ENCODE results near the gene RAC2.

RAC2 gene

GRCh38 chr22:37218399-37218770 lies 25.7 kb downstream of the RAC2 start:
- Histone ChIP-seq H3K9me3 (no peaks in the 10 kb centered on the region), H3K4me3 (no peak overlapping the region), H3K27ac (no peak overlapping the region), H3K36me3 (no peaks in the 10 kb centered on the region), H3K4me1 (no peaks in the 10 kb centered on the region), H3K27me3 (peaks cover 0 to 48% of the 10 kb centered on the region in 2 donors)
- intact Hi-C loops (cut with DNase I; ENCODE audit: low total_unique reads) = no loop called here
- no peak for TF ChIP-seq CTCF (IDR thresholded peaks at IDR 0.05)
- DNase-seq = no peak

GRCh38 chr22:37215890-37216289 lies 28.2 kb downstream of the RAC2 start:
- Histone ChIP-seq H3K4me3 (no peak overlapping the region), H3K36me3 (no peaks in the 10 kb centered on the region), H3K9me3 (no peaks in the 10 kb centered on the region), H3K27ac (no peak overlapping the region), H3K27me3 (peaks cover 0 to 60% of the 10 kb centered on the region in 2 donors), H3K4me1 (peaks cover 0 to 11% (median 9%) of the 10 kb centered on the region in 4 donors)
- no peak for TF ChIP-seq CTCF (IDR thresholded peaks at IDR 0.05)
- DNase-seq = no peak
- intact Hi-C loops (cut with DNase I; ENCODE audit: low total_unique reads) = no loop called here

GRCh38 chr22:37214731-37215030 lies 29.4 kb downstream of the RAC2 start:
- no peak for TF ChIP-seq CTCF (IDR thresholded peaks at IDR 0.05)
- no peak overlapping the region for H3K27ac ChIP-seq
- peak; percentile 18 to 32 for DNase-seq

GRCh38 chr22:37213941-37214730 lies 29.9 kb downstream of the RAC2 start:
- Histone ChIP-seq H3K9me3 (no peaks in the 10 kb centered on the region), H3K4me3 (no peak overlapping the region), H3K4me1 (peaks cover 0 to 11% (median 9%) of the 10 kb centered on the region in 4 donors), H3K27me3 (peaks cover 0 to 57% of the 10 kb centered on the region in 2 donors), H3K27ac (no peak overlapping the region), H3K36me3 (no peaks in the 10 kb centered on the region)
- intact Hi-C loops (cut with DNase I; ENCODE audit: low total_unique reads) = no loop called here
- no peak for TF ChIP-seq CTCF (IDR thresholded peaks at IDR 0.05)
- DNase-seq = peak in 1 of 2 donors; percentile 41

More at GRCh38 chr22:37214731-37215030, 29.4 kb downstream of the RAC2 start:
- H3K4me1 ChIP-seq = peaks cover 0 to 11% (median 9%) of the 10 kb centered on the region in 4 donors
- H3K36me3 ChIP-seq = no peaks in the 10 kb centered on the region
- no peak overlapping the region for H3K4me3 ChIP-seq
- intact Hi-C loops (cut with DNase I; ENCODE audit: low total_unique reads) = no loop called here
- peaks cover 0 to 60% of the 10 kb centered on the region in 2 donors for H3K27me3 ChIP-seq
- H3K9me3 ChIP-seq = no peaks in the 10 kb centered on the region

GRCh38 chr22:37213218-37213855 lies 30.7 kb downstream of the RAC2 start:
- peak in 1 of 2 donors; percentile 45 for DNase-seq
- Histone ChIP-seq H3K27me3 (peaks cover 0 to 56% of the 10 kb centered on the region in 2 donors), H3K4me3 (no peak overlapping the region), H3K9me3 (no peaks in the 10 kb centered on the region), H3K36me3 (no peaks in the 10 kb centered on the region), H3K4me1 (peaks cover 0 to 11% (median 9%) of the 10 kb centered on the region in 4 donors), H3K27ac (no peak overlapping the region)
- TF ChIP-seq CTCF (IDR thresholded peaks at IDR 0.05) = no peak
- intact Hi-C loops (cut with DNase I; ENCODE audit: low total_unique reads) = no loop called here

Data from tibial artery (tissue), 4 donors.